Spleen (tissue), 7 donors: ENCODE data around the gene NBAS.

Experiments
- POLR2A ChIP-seq, 3 donors: fragments of 450-650 bp; IDR thresholded peaks; one replicate each; pipeline ENCODE4 v1.5.1; 2017; ENCODE audit warnings: antibody characterized with exemption in 3 of 3, mild to moderate bottlenecking in 1 of 3
- POLR2AphosphoS5 ChIP-seq, 3 donors: sonication (generic); formaldehyde crosslinking; IDR thresholded peaks; one replicate each; pipeline ENCODE4 v1.5.1; 2017; ENCODE audit warnings: antibody characterized with exemption in 3 of 3
- TF ChIP-seq, protein P1 (sequence below), 11 experiments: fragments of 200-600 bp in 7 of 11; fragments of 450-650 bp in 4 of 11; sonication (generic) in 4 of 11; IDR thresholded peaks in 8 of 11; conservative IDR thresholded peaks in 3 of 11; 1 replicate in 7 of 11; 2 replicates in 4 of 11; pipeline versions ENCODE4 v1.4.0 to v1.8.0; 2016 to 2021; ENCODE audit warnings: antibody characterized with exemption in 11 of 11, inconsistent platforms in 4 of 11, mild to moderate bottlenecking in 1 of 11
- donor health status: DM: no; HTN: no; CAD: no; lungs with moderate emphysema.
- donor health status: DM: no; HTN: no; CAD: no.
- donor health status: DM: no; HTN: no; CAD: no.

- TF ChIP-seq POLR2A (IDR thresholded peaks at IDR 0.05): no peak
- TF ChIP-seq, protein P1, sequence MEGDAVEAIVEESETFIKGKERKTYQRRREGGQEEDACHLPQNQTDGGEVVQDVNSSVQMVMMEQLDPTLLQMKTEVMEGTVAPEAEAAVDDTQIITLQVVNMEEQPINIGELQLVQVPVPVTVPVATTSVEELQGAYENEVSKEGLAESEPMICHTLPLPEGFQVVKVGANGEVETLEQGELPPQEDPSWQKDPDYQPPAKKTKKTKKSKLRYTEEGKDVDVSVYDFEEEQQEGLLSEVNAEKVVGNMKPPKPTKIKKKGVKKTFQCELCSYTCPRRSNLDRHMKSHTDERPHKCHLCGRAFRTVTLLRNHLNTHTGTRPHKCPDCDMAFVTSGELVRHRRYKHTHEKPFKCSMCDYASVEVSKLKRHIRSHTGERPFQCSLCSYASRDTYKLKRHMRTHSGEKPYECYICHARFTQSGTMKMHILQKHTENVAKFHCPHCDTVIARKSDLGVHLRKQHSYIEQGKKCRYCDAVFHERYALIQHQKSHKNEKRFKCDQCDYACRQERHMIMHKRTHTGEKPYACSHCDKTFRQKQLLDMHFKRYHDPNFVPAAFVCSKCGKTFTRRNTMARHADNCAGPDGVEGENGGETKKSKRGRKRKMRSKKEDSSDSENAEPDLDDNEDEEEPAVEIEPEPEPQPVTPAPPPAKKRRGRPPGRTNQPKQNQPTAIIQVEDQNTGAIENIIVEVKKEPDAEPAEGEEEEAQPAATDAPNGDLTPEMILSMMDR (IDR thresholded peaks at IDR 0.05 in 8 of 11, conservative IDR thresholded peaks at IDR 0.05 in 3 of 11): no peak
- no peak for TF ChIP-seq POLR2AphosphoS5 (IDR thresholded peaks at IDR 0.05)
Measured at GRCh38 chr2:15445891-15446562, 115.1 kb downstream of the NBAS start.
